GM19372 (cell line): ENCODE data around the gene TLCD1.
A peak's percentile ranks its signal among the peaks of the same experiment; 100 is the strongest.

Experiments used
- ATAC-seq: cut with Tn5 transposase; IDR thresholded peaks from one replicate; pipeline ENCODE4 v1.9.1; 2021; ENCODE audit warnings: mild to moderate bottlenecking, low read depth, moderate library complexity; ENCODE audit not compliant: unreplicated experiment

The TLCD1 gene

GRCh38 chr17:28726226-28726626, at the start of gene TLCD1:
TSS of gene TLCD1 (minus strand) at chr17:28726233. CDS start at chr17:28726097, 136 bp downstream.
- ATAC-seq, result peak; percentile 9

GRCh38 chr17:28774206-28774605, 48.2 kb upstream of the TLCD1 start:
- ATAC-seq, result no peak

- ATAC-seq, result no peak
Measured at GRCh38 chr17:28773736-28774135, 47.7 kb upstream of the TLCD1 start.

GRCh38 chr17:28765038-28765437, 39.0 kb upstream of the TLCD1 start:
- ATAC-seq, result no peak

GRCh38 chr17:28763804-28764266, 37.8 kb upstream of the TLCD1 start:
- no peak for ATAC-seq

- no peak for ATAC-seq
Measured at GRCh38 chr17:28763137-28763799, 37.2 kb upstream of the TLCD1 start.

GRCh38 chr17:28760601-28761562, 34.8 kb upstream of the TLCD1 start:
- ATAC-seq, result no peak

- ATAC-seq, result no peak
Measured at GRCh38 chr17:28759256-28759865, 33.3 kb upstream of the TLCD1 start.

- no peak for ATAC-seq
Measured at GRCh38 chr17:28758411-28759121, 32.5 kb upstream of the TLCD1 start.

GRCh38 chr17:28756049-28756804, 30.2 kb upstream of the TLCD1 start:
- ATAC-seq, result no peak

GRCh38 chr17:28755486-28755885, 29.5 kb upstream of the TLCD1 start:
- ATAC-seq, result no peak

- ATAC-seq, result no peak
Measured at GRCh38 chr17:28751600-28752366, 25.8 kb upstream of the TLCD1 start.

GRCh38 chr17:28750178-28751047, 24.4 kb upstream of the TLCD1 start:
- peak; percentile 75 for ATAC-seq

GRCh38 chr17:28749516-28750177, 23.6 kb upstream of the TLCD1 start:
- no peak for ATAC-seq

- no peak for ATAC-seq
Measured at GRCh38 chr17:28748852-28749515, 23.0 kb upstream of the TLCD1 start.

GRCh38 chr17:28747801-28748750, 22.0 kb upstream of the TLCD1 start:
- no peak for ATAC-seq
